Measurements from ENCODE around the gene SIN3A.
"Not testable (repeated sequence)": the region's sequence is repeated elsewhere in the genome, so short reads cannot be mapped to it uniquely, and the experiment has no call there.

Gene SIN3A

DNA sequence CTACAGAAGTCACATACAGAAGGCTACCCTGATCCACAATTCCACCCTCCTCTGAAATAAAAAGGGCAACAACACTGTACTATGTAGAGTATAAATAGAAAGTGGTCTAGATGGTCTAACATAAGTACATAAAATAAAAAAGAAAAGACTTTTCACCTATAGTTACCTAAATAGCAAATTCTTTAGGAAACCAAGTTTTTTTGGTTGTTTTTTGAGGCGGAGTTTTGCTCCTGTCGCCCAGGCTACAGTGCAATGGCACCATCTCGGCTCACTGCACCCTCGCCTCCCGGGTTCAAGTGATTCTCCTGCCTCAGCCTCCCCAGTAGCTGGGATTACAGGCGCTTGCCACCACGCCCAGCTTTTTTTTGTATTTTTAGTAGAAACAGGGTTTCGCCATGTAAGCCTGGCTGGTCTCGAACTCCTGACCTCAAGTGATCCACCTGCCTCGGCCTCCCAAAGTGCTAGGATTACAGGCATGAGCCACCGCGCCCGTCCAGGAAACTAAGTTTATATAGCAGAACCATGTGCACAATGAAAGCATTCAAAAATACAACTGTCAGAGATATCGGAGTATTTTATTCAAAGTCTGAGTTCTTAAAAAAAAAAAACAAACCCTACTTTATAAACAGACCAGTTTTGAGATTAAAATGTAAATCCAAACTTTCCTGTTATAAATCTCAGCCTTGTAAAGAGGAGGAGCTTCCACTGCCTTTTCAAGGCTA, 1.7 kb downstream of the SIN3A start:
- DNase-seq, result no peak

DNA sequence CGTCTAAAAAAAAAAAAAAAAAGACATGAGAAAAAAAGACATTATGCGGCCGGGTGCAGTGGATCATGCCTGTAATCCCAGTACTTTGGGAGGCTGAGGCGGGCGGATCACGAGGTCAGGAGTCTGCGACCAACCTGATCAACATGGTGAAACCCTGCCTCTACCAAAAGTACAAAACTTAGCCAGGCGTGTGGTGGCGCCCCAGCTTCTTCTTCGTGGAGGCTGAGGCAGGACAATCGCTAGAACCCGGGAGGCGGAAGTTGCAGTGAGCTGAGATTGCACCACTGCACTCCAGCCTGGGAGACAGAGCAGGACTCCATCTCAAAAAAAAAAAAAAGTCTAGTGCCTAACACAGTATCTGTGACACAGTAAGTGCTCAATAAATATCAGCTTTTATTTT, 3.3 kb downstream of the SIN3A start:
- DNase-seq, result not testable (repeated sequence)

DNA sequence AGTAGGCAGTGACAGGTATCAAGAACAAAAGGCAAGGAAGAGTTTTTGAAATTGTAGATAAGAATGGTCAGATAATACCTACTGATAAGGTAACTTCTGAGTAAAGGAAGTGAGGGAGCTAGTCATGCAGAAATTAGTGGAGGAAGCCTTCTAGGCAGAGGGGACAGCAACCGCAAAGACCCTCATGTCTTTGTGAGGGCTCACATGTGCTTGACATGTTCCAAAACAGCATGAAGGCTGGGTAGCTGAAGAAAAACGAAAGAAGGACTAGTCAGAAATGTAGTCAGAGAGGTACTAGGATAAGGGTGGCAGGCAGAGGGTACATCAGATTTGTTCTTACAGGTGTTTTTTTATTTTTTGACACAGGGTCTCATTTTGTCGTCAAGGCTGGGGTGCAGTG, 5.3 kb downstream of the SIN3A start:
- no peak for DNase-seq

DNA sequence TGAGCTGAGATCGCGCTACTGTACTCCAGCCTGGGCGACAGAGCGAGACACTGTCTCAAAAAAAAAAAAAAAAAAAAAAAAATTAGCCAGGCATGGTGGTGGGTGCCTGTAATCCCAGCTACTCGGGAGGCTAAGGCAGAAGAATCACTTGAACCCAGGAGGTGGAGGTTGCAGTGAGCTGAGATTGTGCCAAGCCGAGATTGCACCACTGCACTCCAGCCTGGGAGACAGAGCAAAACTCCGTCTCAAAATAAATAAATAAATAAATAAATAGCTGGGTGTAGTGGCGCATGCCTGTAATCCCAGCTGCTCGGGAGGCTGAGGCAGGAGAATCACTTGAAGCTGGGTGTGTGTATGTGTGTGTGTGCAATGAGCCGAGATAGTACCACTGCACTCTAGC, 6.2 kb downstream of the SIN3A start:
- DNase-seq, result not testable (repeated sequence)

DNA sequence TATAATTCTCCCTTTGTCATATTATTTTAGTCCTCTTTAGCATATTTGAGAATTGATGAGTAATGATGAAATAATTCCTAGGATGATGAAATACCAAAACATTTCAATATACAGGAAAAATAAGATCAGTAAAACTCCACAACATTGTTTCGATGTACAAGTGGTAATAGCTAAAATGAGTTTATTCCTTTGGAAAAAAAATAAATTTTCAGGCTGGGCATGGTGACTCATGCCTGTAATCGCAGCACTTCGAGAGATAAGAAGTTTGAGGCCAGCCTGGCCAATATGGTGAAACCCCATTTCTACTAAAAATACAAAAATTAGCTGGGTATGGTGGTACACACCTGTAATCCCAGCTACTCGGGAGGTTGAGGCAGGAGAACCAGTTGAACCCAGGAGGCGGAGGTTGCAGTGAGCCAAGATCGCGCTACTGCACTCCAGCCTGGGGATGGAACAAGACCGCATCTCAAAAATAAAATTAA, 7.5 kb downstream of the SIN3A start:
- DNase-seq, result peak; percentile 52

DNA sequence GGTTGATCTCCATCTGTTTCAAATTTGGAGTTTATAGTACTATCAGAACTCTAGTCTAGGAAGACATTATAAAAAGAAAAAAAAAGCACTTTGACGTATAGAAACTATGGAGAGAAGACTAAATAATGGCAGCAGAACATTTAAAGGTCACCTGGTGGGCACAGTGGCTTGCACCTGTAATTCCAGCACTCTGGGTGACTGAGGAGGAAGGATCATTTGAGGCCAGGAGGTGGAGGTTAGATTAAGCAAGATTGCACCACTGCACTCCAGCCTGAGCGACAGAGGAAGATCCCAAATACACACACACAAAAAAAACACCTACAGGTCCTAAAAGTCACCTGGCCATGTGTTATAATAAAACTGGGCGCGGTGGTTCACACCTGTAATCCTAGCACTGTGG, 13.8 kb downstream of the SIN3A start:
- no peak for DNase-seq

DNA sequence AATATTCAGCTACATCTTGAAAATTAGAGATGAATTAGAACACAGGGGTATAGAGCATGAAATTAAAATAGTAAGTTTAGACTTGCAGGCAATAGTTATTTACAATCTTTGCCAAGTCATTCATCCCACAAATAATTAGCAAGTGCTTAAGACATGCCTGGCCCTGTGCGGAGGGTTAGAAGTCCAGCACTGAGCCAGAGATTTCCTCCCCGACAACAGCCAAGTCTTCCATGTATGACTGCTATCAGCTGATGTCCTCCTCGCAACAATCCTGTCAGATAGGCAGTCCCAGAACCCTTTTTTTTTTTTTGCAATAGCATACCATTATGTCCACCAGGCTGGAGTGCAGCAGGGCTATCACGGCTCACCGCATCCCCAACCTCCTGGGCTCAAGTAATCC, 14.6 kb downstream of the SIN3A start:
- DNase-seq, result no peak

DNA sequence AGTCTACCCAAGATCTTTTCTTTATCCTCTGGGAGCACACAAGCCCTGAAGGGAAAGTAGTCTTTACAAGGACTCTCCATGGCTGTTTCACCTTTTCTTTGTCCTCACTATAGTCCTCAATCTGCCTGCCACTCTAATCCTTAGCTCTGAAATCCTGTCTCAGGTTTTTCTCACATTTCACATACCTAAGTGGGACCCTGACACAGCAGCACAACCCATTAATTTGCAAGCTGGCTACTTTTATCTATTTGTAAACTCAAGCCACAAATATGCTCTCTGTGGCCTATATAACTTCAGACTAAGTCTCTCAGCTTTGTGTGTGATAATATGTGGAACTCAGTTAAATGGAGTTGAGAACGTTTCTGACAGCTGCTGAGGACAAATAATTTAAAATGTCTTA, 19.8 kb downstream of the SIN3A start:
- no peak for DNase-seq

DNA sequence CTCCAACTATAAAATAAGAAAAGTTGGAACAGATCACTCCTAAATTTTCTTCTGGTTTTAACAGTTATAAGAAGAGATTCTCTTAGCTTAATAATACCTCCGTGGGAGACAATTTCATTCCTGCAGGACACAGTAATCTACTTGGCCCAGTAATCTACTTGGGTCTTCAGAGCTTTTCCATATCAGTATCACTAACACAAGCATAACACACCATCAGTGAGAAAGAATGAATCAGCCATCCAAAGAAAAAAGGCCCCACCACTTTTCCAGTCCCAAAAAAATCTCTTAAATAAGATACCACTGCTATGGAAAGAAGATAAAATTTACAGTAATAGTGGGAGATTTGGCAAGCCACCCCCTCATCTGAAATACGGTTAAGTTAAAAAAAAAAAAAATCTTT, 20.2 kb downstream of the SIN3A start:
- DNase-seq, result no peak

DNA sequence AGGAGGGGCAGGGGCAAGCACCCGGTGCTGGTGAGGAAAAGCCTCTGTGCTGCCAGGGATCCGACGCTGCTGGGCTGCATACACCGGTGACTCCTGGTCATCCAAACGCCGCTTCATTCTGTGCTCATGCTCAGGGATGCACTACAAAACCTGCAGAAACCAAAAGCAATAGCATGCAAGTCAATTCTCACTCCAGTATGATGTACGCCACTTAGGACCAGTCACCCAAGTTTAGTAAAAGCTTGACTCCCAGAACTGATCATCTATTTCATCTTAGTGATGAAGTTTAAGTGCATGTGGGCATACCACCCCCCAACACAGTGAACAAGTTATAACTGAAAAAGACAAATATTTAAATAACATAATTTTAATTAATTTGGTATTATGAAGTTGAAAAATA, 21.2 kb downstream of the SIN3A start:
- DNase-seq, result no peak

DNA sequence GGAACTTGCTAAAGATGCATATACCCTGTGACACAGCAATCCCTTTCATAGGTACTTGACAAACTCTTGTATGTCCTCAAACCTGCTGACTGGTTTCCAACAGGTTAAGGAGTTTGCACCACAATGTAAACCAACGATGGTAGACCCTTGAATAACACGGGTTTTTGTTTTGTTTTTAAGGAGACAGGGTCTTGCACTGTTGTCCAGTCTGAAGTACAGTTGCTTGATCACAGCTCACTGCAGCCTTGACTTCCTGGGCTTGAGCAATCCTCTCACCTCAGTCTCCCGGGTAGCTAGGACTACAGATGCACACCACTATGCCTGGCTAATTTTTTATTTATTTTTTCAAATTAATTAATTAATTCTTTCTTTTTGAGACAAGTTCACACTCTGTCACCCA, 23.3 kb downstream of the SIN3A start:
- DNase-seq, result no peak

DNA sequence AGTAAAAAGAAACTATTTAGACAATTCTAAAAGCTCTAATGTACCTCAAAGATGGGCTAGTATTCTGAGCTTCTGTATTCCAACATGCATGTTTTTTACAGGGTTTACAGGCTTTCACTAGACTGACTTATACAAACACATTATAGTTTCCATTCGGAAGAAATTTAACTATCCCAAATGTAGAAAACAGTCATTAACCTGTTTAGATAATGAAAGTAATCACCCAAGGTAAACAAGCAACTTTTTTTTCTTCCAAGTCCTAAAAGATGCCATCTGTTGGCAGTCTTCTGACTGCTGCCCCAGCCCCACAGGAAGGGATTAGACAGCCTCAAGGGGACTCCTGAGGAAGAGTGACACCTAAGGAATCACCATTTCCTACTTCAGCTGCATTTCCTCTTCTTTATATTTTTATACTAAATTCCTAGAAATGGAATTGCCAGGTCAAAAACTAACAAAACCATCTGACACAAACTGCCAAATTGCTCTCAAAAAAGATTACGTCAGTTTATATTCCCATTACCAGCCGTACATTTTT, 25.5 kb downstream of the SIN3A start:
- no peak for DNase-seq

DNA sequence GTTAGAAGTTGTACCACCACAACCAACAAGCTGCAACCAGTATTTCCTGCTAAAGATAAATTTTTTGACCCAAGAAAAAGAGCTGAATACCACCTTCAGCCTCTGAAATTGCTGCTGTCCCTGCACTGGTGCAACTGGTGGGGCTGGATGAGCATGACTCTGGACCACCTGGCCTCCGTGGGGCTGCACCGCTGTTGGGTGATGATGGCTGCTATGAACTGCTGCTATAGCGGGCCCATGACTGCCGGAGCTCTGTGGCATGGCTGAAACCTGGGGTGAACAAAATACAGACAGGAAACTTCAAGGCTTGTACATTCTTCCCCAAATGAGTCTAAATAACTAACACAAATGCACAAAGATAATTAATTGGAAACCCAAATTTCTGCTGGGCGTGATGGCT, 28.9 kb downstream of the SIN3A start:
- no peak for DNase-seq

DNA sequence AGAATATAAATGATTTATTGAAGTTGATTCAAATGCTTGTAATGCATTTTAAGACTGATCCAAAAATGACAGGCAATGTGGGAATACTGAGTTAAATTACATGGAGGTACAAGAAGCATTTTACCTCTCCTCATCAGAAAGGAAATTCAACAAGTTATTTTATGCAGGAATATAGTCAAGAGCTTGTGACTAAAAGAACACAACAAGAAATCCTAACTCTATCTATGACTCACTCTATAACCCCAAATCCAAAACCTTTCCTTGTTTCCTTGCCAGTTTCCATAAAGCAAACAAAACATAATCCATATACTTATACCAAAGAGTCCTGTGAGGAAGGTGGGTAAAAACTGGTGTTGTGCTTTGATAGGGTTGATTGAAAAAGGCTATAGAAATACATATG, 30.8 kb downstream of the SIN3A start:
- DNase-seq, result no peak

DNA sequence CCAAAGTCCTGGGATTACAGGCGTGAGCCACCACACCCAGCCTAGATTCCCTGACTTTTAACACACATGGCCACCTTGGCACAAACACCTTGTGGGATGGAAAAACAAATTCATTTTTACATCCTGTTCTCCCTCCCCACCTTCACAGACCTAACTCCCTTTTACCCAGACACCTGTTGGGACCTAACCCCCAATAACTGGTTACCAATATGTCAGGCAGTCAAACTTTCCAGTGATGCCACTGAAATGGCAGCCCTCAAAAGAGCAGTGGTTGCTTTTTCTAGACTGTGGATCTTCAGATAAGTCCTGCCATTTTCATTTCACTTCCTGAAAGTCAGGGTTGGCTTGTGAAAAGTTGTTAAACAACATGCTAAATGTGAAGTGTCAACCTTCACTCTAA, 34.9 kb downstream of the SIN3A start:
- no peak for DNase-seq

DNA sequence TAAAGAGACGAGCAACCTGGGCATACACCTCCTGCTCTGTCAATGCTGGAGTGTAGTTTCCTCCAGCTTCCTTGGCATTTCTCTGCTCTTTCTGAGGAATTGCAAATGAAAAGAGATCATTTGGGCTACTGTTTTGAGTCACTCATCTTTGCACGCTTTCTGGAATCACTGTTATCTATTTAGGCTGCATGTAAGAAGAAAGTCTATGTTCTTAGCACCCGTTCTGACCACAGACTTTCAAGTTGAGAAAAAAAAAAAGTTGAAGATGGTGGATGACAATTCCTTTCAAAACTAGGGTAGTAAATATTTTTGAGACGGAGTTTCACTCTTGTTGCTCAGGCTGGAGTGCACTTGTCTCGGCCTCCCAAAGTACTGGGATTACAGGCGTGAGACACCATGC, 41.3 kb downstream of the SIN3A start:
- no peak for DNase-seq

DNA sequence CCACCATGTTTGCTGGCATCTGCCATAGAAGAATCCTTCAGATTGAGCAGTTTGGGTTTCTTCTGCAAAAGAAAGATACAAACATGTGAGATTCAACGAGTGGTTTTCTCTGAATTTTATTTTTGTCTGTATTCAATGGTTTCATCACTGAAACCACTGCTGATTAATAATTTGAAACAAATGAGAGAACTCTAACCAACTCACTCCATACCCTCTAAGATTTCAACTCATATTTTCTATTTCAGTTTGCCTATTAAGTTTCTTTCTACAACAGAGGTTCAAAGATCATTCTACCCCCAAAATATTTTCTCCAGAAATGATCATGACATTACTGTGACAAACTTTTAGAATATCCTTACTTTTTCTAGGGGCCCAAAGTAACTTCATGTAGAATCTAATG, 44.4 kb downstream of the SIN3A start:
- no peak for DNase-seq

DNA sequence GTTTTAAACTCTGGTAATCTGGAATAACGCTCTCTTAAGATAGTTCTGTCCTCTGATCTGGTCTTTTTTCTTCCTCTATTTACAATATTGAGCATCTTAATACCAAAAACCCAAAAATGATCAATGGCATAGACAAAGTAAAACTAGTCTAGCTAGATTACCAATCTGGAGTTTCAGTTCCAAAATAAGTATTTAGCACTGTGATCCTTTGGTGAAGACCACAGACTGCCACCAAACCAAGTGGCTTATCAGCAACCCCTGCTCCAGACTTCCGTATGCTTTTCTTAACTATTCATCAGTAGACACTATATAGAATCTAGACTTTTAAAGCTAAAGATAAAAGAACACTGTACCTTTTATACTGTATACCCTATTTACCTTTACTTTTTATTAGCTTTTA, 47.6 kb downstream of the SIN3A start:
- DNase-seq, result no peak

DNA sequence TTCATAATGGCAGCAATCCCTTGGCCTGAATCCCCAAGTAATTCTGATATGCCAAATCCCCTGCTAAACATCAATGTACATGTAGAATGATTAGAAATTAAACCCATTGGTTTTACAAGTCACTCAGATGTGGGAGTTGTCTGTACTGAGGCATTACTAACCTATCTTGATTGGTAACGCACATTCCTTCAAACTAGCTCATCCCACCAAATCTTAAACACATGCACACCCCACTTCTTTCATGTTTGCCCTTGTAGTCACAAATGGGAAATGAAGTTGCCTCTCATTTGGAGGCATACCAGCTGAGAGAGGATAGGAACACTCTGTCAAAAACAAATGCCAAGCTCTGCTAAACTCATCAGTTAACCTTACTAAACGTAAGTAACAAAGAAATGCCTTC, 54.0 kb downstream of the SIN3A start:
- DNase-seq, result no peak

DNA sequence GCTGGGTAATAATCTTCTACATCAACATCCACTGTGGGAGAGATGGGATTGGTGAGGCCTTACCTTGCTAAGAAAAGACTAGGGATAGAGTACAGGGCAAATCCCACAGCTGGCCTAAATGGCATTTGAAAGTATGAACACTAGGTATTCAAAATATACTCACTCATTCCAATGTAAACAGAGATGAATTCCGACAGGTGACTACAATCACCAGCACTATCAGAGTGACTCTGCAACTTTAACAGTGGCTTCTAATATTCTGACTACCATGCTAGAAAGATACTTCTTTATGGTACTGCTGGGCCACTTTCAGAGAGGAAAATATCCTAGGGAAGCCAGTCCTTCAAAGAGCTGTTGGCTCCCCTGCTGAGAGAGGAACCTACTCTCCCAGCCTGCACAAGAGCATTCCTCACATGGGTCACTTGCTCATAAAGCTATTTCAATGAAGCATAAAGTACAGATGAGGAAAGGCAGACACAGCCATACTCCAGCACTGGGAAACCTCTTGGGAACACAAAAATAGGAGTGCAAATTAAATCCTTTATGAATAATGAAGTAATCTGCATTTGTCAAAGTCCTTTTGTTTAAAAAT, 61.6 kb downstream of the SIN3A start:
- DNase-seq, result no peak

DNA sequence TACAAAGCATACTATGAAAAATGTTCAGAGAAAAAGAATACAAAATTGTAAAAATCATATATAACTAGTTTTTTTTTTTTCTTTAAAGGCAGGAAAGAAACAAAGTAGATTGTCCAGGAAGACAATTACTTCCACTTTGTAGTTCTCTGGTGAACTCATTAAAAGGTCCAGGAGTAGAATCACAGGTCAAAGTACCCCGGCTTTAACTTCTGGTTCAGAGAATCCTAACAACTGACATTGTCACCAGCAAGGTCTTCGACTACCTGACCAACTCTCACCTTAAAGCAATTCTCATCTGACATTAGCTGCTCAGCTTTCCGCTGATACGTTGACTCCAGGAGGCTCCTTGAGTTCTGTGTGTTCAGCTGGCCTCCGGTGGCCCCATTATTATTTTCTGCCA, 67.5 kb downstream of the SIN3A start:
- DNase-seq, result not testable (repeated sequence)

DNA sequence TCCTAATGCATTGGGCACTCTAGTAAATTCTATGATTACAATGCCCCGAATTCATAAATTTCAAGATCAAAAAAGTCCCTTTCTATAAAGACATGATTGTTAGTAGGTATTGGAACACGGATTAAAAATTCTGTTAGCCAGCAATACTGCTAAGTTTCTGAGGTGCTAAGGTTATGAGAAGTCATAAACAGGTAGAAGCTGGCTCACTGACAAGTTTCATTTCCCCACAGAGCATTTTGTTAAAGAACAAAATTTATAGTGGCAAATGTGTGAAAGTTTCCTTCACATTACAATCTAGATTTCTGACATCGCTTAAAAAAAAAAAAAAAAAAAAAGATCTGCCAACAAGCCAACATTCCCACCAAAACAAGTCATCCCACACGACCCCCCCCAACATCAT, 70.7 kb downstream of the SIN3A start:
- no peak for DNase-seq

DNA sequence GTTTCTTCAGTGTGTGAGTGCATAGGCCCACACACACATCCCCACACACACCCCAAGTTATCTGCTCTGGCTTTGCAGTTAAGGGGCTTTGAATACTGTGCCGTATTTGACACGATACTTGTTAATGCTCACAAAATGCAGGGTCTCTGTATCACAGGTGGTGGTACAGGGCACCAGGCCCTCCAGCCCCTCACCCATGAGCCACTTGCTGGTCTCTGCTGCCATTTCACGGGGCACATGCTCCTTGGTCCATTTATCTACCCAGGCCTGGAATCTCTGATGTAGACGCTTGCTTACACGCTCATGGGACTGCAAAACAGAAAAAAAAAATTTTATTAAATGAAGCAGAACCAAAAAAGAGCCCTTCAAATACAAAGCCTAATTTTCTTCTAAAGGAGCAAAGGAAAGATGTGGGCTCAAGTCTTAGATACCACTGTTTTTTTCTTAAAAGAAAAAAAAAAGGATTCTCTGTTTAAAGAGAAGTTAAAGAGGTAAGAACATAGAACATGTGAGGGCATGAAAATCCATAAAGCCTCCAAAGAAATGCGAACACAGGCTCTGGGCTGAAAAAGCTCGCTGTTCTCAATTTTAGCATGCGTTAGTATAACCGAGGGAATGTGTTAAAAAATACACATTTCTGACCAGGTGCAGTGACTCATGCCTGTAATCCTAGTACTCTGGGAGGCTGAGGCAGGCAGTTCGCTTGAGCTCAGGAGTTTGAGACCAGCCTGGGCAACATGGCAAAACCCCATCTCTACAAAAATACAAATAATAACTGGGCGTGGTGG, 79.4 kb downstream of the SIN3A start:
- DNase-seq, result no peak

DNA sequence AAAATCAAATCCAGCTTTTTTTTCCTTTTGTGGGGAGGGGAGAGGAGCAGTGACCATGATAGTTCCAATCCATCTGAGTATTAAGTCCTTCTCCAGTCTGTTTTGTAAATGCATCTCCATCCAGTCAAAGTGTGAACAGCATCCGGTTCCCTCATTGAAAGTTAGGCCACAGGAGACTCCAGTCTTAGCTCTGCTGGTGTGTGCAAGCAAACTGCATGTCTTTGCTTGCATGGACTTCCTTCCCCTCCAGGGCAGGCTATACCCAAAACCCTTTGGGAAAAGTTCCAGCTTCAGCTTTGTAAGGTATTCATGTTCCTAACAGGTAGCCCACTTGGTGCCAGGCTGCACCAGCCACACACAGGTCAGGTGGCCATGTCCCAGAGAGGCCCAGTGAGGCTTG, 80.0 kb downstream of the SIN3A start:
- no peak for DNase-seq
